ENCODE results near the gene SLC7A4.
"Not testable (repeated sequence)": the region's sequence is repeated elsewhere in the genome, so short reads cannot be mapped to it uniquely, and the experiment has no call there.

SLC7A4 gene

GRCh38 chr22:21041937-21042336 lies 9.6 kb upstream of the SLC7A4 start:
- no peak for DNase-seq (ENCODE audit: low read depth in 2 of 2)

- not testable (repeated sequence) for DNase-seq (ENCODE audit: low read depth in 2 of 2)
Measured at GRCh38 chr22:21039158-21039557, 6.8 kb upstream of the SLC7A4 start.

- DNase-seq (ENCODE audit: low read depth in 2 of 2) = no peak
Measured at GRCh38 chr22:21038405-21038804, 6.0 kb upstream of the SLC7A4 start.

GRCh38 chr22:21034989-21035388 lies 2.6 kb upstream of the SLC7A4 start:
- no peak for DNase-seq (ENCODE audit: low read depth in 2 of 2)

- no peak for DNase-seq (ENCODE audit: low read depth in 2 of 2)
Measured at GRCh38 chr22:21033895-21034294, 1.5 kb upstream of the SLC7A4 start.

- no peak for DNase-seq (ENCODE audit: low read depth in 2 of 2)
Measured at GRCh38 chr22:21032868-21033688, 717 bp upstream of the SLC7A4 start.

GRCh38 chr22:21031545-21032036 lies 770 bp downstream of the SLC7A4 start:
- no peak for DNase-seq (ENCODE audit: low read depth in 2 of 2)

- no peak for DNase-seq (ENCODE audit: low read depth in 2 of 2)
Measured at GRCh38 chr22:21030621-21031544, 1.5 kb downstream of the SLC7A4 start.

GRCh38 chr22:21030032-21030431 lies 2.3 kb downstream of the SLC7A4 start:
- DNase-seq (ENCODE audit: low read depth in 2 of 2) = no peak

- DNase-seq (ENCODE audit: low read depth in 2 of 2) = no peak
Measured at GRCh38 chr22:21029486-21030025, 2.8 kb downstream of the SLC7A4 start.

- DNase-seq (ENCODE audit: low read depth in 2 of 2) = no peak
Measured at GRCh38 chr22:21028277-21029251, 3.8 kb downstream of the SLC7A4 start.

GRCh38 chr22:21026783-21027692 lies 5.3 kb downstream of the SLC7A4 start:
- no peak for DNase-seq (ENCODE audit: low read depth in 2 of 2)

GRCh38 chr22:21025763-21026755 lies 6.3 kb downstream of the SLC7A4 start:
- no peak for DNase-seq (ENCODE audit: low read depth in 2 of 2)

- DNase-seq (ENCODE audit: low read depth in 2 of 2) = no peak
Measured at GRCh38 chr22:21025266-21025665, 7.1 kb downstream of the SLC7A4 start.

- no peak for DNase-seq (ENCODE audit: low read depth in 2 of 2)
Measured at GRCh38 chr22:21022955-21023614, 9.3 kb downstream of the SLC7A4 start.

- DNase-seq (ENCODE audit: low read depth in 2 of 2) = no peak
Measured at GRCh38 chr22:21022507-21022906, 9.9 kb downstream of the SLC7A4 start.

GRCh38 chr22:21020802-21021429 lies 11.4 kb downstream of the SLC7A4 start:
- DNase-seq (ENCODE audit: low read depth in 2 of 2) = no peak

GRCh38 chr22:21018314-21018713 lies 14.0 kb downstream of the SLC7A4 start:
- DNase-seq (ENCODE audit: low read depth in 2 of 2) = no peak
